Adrenal gland (tissue), 12 donors: ENCODE measurements around the gene NHERF1. TPM values are rescaled to one million over a fixed set of nuclear protein-coding genes. Genes with fewer than 3 reads are reported as not detected.
A peak's percentile ranks its signal among the peaks of the same experiment; 100 is the strongest.

ENCODE experiments used
- DNase-seq, 7 donors: peaks; one replicate each; pipeline ENCODE4 v3.0.0-alpha.2; 2019 to 2020
- H3K27ac ChIP-seq, 5 donors: fragments of 200-600 bp; sonication (generic) in 4 of 5; 1 replicate in 3 of 5; 2 replicates in 2 of 5; pipeline versions ENCODE4 v1.5.1 to v1.8.0; 2016 to 2020; ENCODE audit warnings: mild to moderate bottlenecking in 1 of 5
- H3K27me3 ChIP-seq: fragments of 200-600 bp; 2 replicates; pipeline ENCODE4 v1.8.0; 2021
- H3K36me3 ChIP-seq, 2 donors: fragments of 200-600 bp; replicated peaks in 1 of 2; 1 replicate in 1 of 2; 2 replicates in 1 of 2; pipeline versions ENCODE4 v1.5.1 to v1.8.0; 2018 to 2022
- H3K4me1 ChIP-seq, 2 donors: fragments of 200-600 bp; replicated peaks in 1 of 2; 1 replicate in 1 of 2; 2 replicates in 1 of 2; pipeline versions ENCODE4 v1.5.1 to v1.8.0; 2018 to 2021
- H3K4me3 ChIP-seq, 4 donors: fragments of 200-600 bp; sonication (generic) in 3 of 4; one replicate each; pipeline ENCODE4 v1.5.1; 2016 to 2018
- H3K9me3 ChIP-seq, 3 donors: fragments of 200-600 bp; sonication (generic) in 1 of 3; replicated peaks in 1 of 3; 1 replicate in 2 of 3; 2 replicates in 1 of 3; pipeline versions ENCODE4 v1.5.1 to v1.8.0; 2016 to 2021
- POLR2A ChIP-seq, 2 donors: fragments of 450-650 bp; IDR thresholded peaks; one replicate each; pipeline ENCODE4 v1.6.1; 2017; ENCODE audit warnings: antibody characterized with exemption in 2 of 2, mild to moderate bottlenecking in 2 of 2, moderate library complexity in 1 of 2
- WGBS, 4 donors: extraction: QIAGEN DNeasy Blood & Tissue Kit in 2 of 4; methylation state at CpG; one replicate each; pipeline versions ENCODE4 v1.1.5 to v1.1.7; 2013 to 2017; 5-methylcytosine and 5-hydroxymethylcytosine counted together
- intact Hi-C, 2 donors: fragments of 100-400 bp; cut with DNase I; formaldehyde crosslinking; loops; one replicate each; pipeline versions ENCODE4 v1.14.1 to v1.15.0; 2022 to 2023
- polyA plus RNA-seq, 3 donors: library from polyadenylated mRNA; stranded (reverse); fragments of 200-250 nt in 2 of 3; fragments of 350-450 nt in 1 of 3; fragmentation: Illumina TruSeq in 1 of 3; extraction: RNeasy Lipid Tissue Mini Kit (QIAGEN cat#74804) in 1 of 3; gene quantifications; one replicate each; pipeline ENCODE4 v1.2.3, GENCODE V29; 2013 to 2014
- total RNA-seq, 9 donors: library from RNA; depleted of rRNA in 4 of 9; stranded (reverse); fragments of >200 nt in 4 of 9; fragments of 120-200 nt in 1 of 9; fragmentation: NEBNext Ultra II Directional in 1 of 9; extraction: Animal tissue kit (Norgen Biotek cat#: 25700) in 1 of 9; gene quantifications; one replicate each; pipeline versions ENCODE4 v1.1.0 to v1.2.4, GENCODE V29; 2013 to 2023
- TF ChIP-seq, protein P1 (sequence below), 6 experiments: fragments of 450-650 bp in 4 of 6; fragments of 200-600 bp in 2 of 6; sonication (generic) in 1 of 6; IDR thresholded peaks; 1 replicate in 5 of 6; 2 replicates in 1 of 6; pipeline versions ENCODE4 v1.5.1 to v1.8.0; 2016 to 2021; ENCODE audit warnings: antibody characterized with exemption in 6 of 6, mild to moderate bottlenecking in 2 of 6, moderate library complexity in 1 of 6
- donor health status: healthy with polysubstance abuse.
- donor health status: Bipolar disorder and iron deficiency.
- donor health status: DM: yes; HTN: yes; CAD: no.
- donor health status: DM: no; HTN: no; CAD: no.
- donor health status: DM: no; HTN: no; CAD: no.
- donor health status: DM: yes; HTN: yes; CAD: no.

Gene NHERF1
- total and polyA plus RNA-seq, 12 donors, result 22.0 to 277 (median 209) TPM

DNA sequence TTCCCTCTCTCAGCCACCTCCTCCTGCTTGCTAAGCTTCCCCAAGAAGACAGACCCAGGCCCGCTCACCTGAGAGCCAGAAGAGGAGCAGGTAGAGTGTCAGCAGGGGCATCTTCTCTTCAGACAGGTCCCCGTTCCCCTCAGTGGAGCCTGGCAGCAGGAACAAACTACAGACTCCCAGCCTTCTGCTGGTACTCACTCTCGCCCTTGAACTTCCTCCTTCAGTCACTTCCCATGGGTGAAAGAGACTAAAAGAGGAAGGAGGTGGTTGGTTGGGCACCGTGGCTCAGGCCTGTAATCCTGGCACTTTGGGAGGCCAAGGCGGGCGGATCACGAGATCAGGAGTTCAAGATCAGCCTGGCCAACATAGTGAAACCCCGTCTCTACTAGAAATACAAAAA is 35.7 kb upstream of the NHERF1 start, which contains the start of gene CD300LF:
Gene CD300LF, minus strand, starts transcription at position 168 of the 400 bp plus-strand sequence. Its CDS starts 57 bp downstream, at position 111.
- intact Hi-C loops, result no loop called here
- TF ChIP-seq POLR2A (IDR thresholded peaks at IDR 0.05), result no peak
- TF ChIP-seq, protein P1, sequence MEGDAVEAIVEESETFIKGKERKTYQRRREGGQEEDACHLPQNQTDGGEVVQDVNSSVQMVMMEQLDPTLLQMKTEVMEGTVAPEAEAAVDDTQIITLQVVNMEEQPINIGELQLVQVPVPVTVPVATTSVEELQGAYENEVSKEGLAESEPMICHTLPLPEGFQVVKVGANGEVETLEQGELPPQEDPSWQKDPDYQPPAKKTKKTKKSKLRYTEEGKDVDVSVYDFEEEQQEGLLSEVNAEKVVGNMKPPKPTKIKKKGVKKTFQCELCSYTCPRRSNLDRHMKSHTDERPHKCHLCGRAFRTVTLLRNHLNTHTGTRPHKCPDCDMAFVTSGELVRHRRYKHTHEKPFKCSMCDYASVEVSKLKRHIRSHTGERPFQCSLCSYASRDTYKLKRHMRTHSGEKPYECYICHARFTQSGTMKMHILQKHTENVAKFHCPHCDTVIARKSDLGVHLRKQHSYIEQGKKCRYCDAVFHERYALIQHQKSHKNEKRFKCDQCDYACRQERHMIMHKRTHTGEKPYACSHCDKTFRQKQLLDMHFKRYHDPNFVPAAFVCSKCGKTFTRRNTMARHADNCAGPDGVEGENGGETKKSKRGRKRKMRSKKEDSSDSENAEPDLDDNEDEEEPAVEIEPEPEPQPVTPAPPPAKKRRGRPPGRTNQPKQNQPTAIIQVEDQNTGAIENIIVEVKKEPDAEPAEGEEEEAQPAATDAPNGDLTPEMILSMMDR (IDR thresholded peaks at IDR 0.05), result no peak
- WGBS, 4 donors, result 68 to 87% (median 73%) methylated on average over 7 to 8 of the region's 8 CpGs
- Histone ChIP-seq H3K27ac (peak within 1 kb of the TSS in 1 of 5 donors; percentile 66), H3K36me3 (no peaks in the 10 kb centered on the region), H3K9me3 (no peaks in the 10 kb centered on the region), H3K4me3 (peak within 1 kb of the TSS in 1 of 4 donors; percentile 39), H3K4me1 (no peaks in the 10 kb centered on the region), H3K27me3 (no peaks in the 10 kb centered on the region)
- DNase-seq, result peak in 6 of 7 donors; percentile 26 to 65 (median 48)

DNA sequence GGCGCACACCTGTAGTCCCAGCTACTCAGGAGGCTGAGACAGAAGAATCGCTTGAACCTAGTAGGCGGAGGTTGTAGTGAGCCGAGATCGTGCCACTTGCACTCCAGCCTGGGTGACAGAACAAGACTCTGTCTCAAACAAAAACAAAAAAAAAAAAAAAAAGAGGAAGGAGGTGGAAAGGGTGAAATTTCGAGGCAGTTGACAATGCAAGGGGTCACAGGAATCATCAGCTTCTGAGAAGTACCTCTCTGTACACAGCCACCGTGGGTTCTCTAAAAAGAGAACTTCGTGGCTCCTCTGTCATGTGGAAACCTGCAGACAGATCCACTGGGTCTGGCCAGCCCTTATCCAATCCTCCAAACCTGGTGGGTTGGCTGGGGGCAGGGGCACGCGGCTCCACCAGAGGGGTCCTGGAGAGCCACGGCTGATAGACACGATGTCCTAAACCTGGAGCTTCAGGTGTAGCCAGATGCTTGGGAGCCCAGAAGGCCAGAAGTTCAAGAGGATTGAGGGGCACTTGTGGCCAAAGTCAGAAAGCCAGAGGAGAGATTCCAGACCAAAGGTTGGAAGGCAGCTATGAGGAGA is 35.2 kb upstream of the NHERF1 start:
- H3K27ac ChIP-seq, result peak overlapping the region in 1 of 5 donors; percentile 66
- H3K27me3 ChIP-seq, result no peaks in the 10 kb centered on the region
- H3K4me3 ChIP-seq, result no peak overlapping the region
- H3K9me3 ChIP-seq, result no peaks in the 10 kb centered on the region
- H3K4me1 ChIP-seq, result no peaks in the 10 kb centered on the region
- no peak for TF ChIP-seq POLR2A (IDR thresholded peaks at IDR 0.05)
- no peak for DNase-seq
- H3K36me3 ChIP-seq, result no peaks in the 10 kb centered on the region
- 71 to 84% (median 78%) methylated on average over 12 of the region's 12 CpGs for WGBS, 4 donors
- intact Hi-C loops, result no loop called here

DNA sequence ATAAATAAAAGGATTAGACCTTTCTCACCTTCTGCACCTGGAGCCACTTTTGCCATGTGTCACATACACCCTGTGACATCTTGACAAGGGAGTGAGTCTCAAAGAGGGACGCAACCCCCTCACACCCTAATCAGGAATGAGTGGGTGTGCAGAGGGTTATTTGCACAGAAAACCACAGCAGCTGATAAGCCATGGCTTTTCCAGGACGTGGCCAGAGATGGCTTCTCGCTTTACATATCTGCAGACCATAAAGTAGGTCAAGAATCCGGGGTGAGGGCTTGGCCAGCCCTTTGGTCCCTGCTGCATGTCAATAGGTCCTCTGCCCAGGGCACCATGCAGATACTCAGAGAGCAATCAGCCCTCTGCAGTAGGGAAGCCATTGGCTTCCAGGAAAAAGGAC is 33.3 kb upstream of the NHERF1 start:
- no peak for DNase-seq
- WGBS, 4 donors, result 37 to 70% (median 62%) methylated on average over 4 of the region's 4 CpGs
- Histone ChIP-seq H3K27me3 (no peaks in the 10 kb centered on the region), H3K9me3 (no peaks in the 10 kb centered on the region), H3K4me3 (no peak overlapping the region), H3K27ac (no peak overlapping the region), H3K4me1 (no peaks in the 10 kb centered on the region), H3K36me3 (no peaks in the 10 kb centered on the region)
- intact Hi-C loops, result no loop called here
- TF ChIP-seq, protein P1 (IDR thresholded peaks at IDR 0.05), result no peak
- TF ChIP-seq POLR2A (IDR thresholded peaks at IDR 0.05), result no peak

DNA sequence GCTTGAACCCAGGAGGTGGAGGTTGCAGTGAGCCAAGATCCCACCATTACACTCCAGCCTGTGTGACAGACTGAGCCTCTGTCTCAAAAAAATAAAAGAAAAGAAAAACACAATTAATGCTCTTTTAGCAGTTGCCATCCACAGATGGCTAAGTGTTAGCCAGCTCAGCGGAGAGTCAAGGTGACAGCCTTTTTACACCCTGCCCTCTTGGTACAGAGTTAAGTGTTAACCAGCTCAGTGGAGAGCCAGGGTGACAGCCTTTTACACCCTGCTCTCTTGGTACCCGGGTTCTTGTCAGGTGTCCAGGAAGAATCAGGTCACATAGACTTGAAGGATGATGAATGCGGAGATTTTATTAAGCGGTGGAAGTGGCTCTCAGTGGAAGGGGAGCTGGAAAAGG is 27.9 kb upstream of the NHERF1 start:
- intact Hi-C loops, result no loop called here
- no peaks in the 10 kb centered on the region for H3K9me3 ChIP-seq
- TF ChIP-seq, protein P1 (IDR thresholded peaks at IDR 0.05), result no peak
- no peak for TF ChIP-seq POLR2A (IDR thresholded peaks at IDR 0.05)
- 89 to 93% (median 91%) methylated on average over 4 of the region's 4 CpGs for WGBS, 4 donors
- no peaks in the 10 kb centered on the region for H3K4me1 ChIP-seq
- no peak overlapping the region for H3K4me3 ChIP-seq
- no peak overlapping the region for H3K27ac ChIP-seq
- no peaks in the 10 kb centered on the region for H3K36me3 ChIP-seq
- H3K27me3 ChIP-seq, result no peaks in the 10 kb centered on the region
- no peak for DNase-seq

DNA sequence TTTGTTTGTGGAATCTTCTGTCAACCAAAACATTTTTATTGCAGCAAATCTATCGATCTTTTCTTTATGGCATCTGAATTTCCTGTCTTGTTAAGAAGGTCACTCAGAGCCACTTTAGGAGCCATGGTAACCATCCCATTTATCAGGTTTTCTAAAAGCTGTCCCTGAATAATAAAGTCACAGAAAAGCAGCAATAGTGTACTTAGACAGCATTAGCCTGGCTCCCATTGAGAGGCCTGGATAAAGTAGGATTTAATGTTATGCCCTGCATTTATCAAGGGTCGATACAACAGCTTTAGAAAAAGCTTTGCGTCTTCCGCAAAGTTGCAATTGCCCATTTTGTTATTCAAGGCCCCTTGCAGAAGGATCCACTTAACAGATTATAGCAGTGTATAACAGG is 25.6 kb upstream of the NHERF1 start:
- Histone ChIP-seq H3K27me3 (no peaks in the 10 kb centered on the region), H3K9me3 (no peaks in the 10 kb centered on the region), H3K4me1 (no peaks in the 10 kb centered on the region), H3K27ac (no peak overlapping the region), H3K36me3 (no peaks in the 10 kb centered on the region), H3K4me3 (no peak overlapping the region)
- intact Hi-C loops, result no loop called here
- DNase-seq, result no peak
- WGBS, 4 donors, result 72 to 90% (median 86%) methylated on average over 4 of the region's 4 CpGs
- TF ChIP-seq POLR2A (IDR thresholded peaks at IDR 0.05), result no peak
- TF ChIP-seq, protein P1 (IDR thresholded peaks at IDR 0.05), result no peak
